Osteoblast (primary cell): ENCODE results near the gene PIH1D2. TPM values are rescaled to one million over a fixed set of nuclear protein-coding genes. Genes with fewer than 3 reads are reported as not detected.
A peak's percentile ranks its signal among the peaks of the same experiment; 100 is the strongest.

ENCODE experiments used
- DNase-seq: peaks from one replicate; pipeline ENCODE4 v3.0.0; 2011; ENCODE audit warnings: low spot score, mixed read lengths; ENCODE audit not compliant: insufficient read length; ENCODE audit errors: missing footprints
- H2AFZ ChIP-seq: 2 replicates; pipeline ENCODE4 v1.6.0; 2011; ENCODE audit warnings: mild to moderate bottlenecking, low read length
- H3K27ac ChIP-seq: 2 replicates; pipeline ENCODE4 v1.5.1; 2011; ENCODE audit warnings: mild to moderate bottlenecking, low read depth, low read length, moderate library complexity
- H3K27me3 ChIP-seq: 2 replicates; pipeline ENCODE4 v1.6.0; 2012; ENCODE audit warnings: mild to moderate bottlenecking, control low read depth, inconsistent platforms, low read length, moderate library complexity; ENCODE audit not compliant: insufficient read depth
- H3K36me3 ChIP-seq: 2 replicates; pipeline ENCODE4 v1.5.1; 2011; ENCODE audit warnings: mild to moderate bottlenecking, low read length, control low read depth, moderate library complexity; ENCODE audit not compliant: insufficient read depth
- H3K4me1 ChIP-seq: 2 replicates; pipeline ENCODE4 v1.5.1; 2011; ENCODE audit warnings: mild to moderate bottlenecking, low read length, control low read depth, moderate library complexity; ENCODE audit not compliant: insufficient read depth
- H3K4me2 ChIP-seq: 2 replicates; pipeline ENCODE4 v1.6.0; 2011; ENCODE audit warnings: mild to moderate bottlenecking, low read length; ENCODE audit not compliant: insufficient read depth
- H3K4me3 ChIP-seq: fragments of 200-600 bp; sonication (generic); 3 replicates; pipeline ENCODE4 v1.5.1; 2012; ENCODE audit warnings: mild to moderate bottlenecking, low read length, inconsistent platforms; ENCODE audit not compliant: insufficient read depth
- H3K79me2 ChIP-seq: 2 replicates; pipeline ENCODE4 v1.6.0; 2012; ENCODE audit warnings: mild to moderate bottlenecking, low read length, control low read depth, inconsistent platforms; ENCODE audit not compliant: insufficient read depth
- H3K9me3 ChIP-seq: 2 replicates; pipeline ENCODE4 v1.5.1; 2011; ENCODE audit warnings: low read depth, low read length, control low read depth
- H4K20me1 ChIP-seq: 2 replicates; pipeline ENCODE4 v1.6.0; 2012; ENCODE audit warnings: mild to moderate bottlenecking, low read length, control low read depth; ENCODE audit not compliant: insufficient read depth
- total RNA-seq: library from RNA; depleted of rRNA; stranded (reverse); fragments of >200 nt; gene quantifications from 2 replicates; pipeline ENCODE4 v1.2.3, GENCODE V29; 2012
- TF ChIP-seq, protein P1 (sequence below): IDR thresholded peaks from 2 replicates; pipeline ENCODE4 v1.5.1; 2011; ENCODE audit warnings: mild to moderate bottlenecking, low read depth, low read length, moderate library complexity; ENCODE audit errors: extremely low read depth

Gene PIH1D2
- total RNA-seq, 1 donor: 2.9 TPM

GRCh38 chr11:112118176-112118575, 44.4 kb upstream of the PIH1D2 start:
- Histone ChIP-seq H2AFZ (no peak overlapping the region), H3K79me2 (no peaks in the 10 kb centered on the region), H3K4me3 (no peak overlapping the region), H3K27me3 (no peaks in the 10 kb centered on the region), H3K27ac (no peak overlapping the region), H4K20me1 (no peaks in the 10 kb centered on the region), H3K4me1 (peaks cover 9% of the 10 kb centered on the region), H3K4me2 (no peak overlapping the region), H3K36me3 (no peaks in the 10 kb centered on the region), H3K9me3 (no peaks in the 10 kb centered on the region)
- TF ChIP-seq, protein P1, sequence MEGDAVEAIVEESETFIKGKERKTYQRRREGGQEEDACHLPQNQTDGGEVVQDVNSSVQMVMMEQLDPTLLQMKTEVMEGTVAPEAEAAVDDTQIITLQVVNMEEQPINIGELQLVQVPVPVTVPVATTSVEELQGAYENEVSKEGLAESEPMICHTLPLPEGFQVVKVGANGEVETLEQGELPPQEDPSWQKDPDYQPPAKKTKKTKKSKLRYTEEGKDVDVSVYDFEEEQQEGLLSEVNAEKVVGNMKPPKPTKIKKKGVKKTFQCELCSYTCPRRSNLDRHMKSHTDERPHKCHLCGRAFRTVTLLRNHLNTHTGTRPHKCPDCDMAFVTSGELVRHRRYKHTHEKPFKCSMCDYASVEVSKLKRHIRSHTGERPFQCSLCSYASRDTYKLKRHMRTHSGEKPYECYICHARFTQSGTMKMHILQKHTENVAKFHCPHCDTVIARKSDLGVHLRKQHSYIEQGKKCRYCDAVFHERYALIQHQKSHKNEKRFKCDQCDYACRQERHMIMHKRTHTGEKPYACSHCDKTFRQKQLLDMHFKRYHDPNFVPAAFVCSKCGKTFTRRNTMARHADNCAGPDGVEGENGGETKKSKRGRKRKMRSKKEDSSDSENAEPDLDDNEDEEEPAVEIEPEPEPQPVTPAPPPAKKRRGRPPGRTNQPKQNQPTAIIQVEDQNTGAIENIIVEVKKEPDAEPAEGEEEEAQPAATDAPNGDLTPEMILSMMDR: no peak
- DNase-seq: no peak

DNA sequence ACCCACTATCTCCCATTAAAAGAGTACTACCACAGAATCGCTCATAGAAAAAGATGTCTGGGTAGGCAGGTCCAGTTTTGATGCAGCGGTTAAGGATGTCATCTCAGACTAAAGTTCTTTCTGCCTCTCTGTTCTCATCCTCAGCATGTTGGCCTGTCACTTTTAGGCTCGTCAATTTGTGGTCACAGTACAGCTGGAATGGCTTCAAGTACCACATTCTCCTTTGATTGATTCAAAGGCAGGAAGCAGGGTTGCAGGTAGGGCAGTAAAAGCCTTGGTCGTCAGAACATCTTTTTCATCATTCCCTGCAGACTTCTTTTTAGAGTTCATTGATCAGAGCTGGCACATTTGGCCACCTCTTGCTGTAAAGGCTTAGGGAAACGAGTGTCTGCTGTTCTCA, 41.6 kb upstream of the PIH1D2 start:
- H3K4me1 ChIP-seq: peaks cover 6% of the 10 kb centered on the region

GRCh38 chr11:112114460-112114859, 40.6 kb upstream of the PIH1D2 start:
- Histone ChIP-seq H3K27me3 (no peaks in the 10 kb centered on the region), H3K4me1 (no peaks in the 10 kb centered on the region), H3K4me2 (no peak overlapping the region), H3K27ac (no peak overlapping the region), H3K79me2 (no peaks in the 10 kb centered on the region), H3K36me3 (no peaks in the 10 kb centered on the region), H2AFZ (no peak overlapping the region), H4K20me1 (no peaks in the 10 kb centered on the region), H3K9me3 (no peaks in the 10 kb centered on the region), H3K4me3 (no peak overlapping the region)
- no peak for DNase-seq
- TF ChIP-seq, protein P1: no peak

More for the DNA sequence above, 41.6 kb upstream of the PIH1D2 start:
- no peak overlapping the region for H3K4me2 ChIP-seq
- no peak overlapping the region for H3K27ac ChIP-seq
- H3K9me3 ChIP-seq: no peaks in the 10 kb centered on the region
- no peaks in the 10 kb centered on the region for H3K79me2 ChIP-seq
- no peak overlapping the region for H2AFZ ChIP-seq
- H3K27me3 ChIP-seq: no peaks in the 10 kb centered on the region
- DNase-seq: no peak
- H3K4me3 ChIP-seq: no peak overlapping the region
- H3K36me3 ChIP-seq: no peaks in the 10 kb centered on the region
- TF ChIP-seq, protein P1: no peak
- no peaks in the 10 kb centered on the region for H4K20me1 ChIP-seq

DNA sequence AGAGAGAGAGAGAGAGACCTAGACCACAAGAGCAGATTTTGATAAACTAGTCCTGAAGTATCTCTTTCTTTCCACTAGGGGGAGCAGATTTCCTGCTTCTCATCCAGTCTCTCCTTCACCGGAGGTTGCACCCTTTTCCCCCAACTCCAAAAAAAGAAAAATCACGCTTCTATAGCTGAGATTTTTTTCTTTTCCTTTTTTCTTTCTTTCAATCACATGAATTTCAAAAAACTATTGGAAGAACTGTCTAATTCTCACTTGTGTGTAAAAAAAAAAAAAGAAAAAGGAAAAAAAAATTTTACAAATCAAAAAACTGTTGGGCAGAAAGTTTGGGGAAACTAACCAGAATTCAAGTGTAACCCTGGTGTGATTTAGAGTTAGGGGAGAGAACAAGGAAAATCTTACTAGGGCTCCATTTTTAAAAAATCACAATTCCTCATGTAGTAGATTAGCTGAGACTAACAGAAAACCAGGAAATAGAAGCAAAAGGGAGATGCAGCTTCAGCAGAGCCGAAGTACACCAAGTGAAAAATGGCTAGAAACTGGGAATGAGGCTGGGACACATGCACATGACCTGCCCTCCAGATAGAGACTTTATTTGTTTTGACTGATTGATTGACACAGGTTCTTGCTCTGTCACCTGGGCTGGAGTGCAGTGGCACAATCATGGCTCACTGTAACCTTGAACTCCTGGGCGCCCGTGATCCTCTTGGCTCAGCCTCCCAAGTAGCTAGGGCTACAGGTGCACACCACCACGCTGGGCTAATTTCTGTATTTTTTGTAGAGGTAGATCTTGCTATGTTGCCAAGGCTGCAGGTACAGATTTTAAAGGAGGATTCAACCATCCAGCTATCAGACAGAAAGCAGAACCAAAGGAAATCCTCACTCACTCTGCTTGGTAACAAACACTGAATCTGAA, 40.0 kb upstream of the PIH1D2 start:
- TF ChIP-seq, protein P1: peak; percentile 57
- no peak overlapping the region for H3K4me3 ChIP-seq
- H3K27ac ChIP-seq: no peak overlapping the region
- no peaks in the 10 kb centered on the region for H3K36me3 ChIP-seq
- H2AFZ ChIP-seq: no peak overlapping the region
- H4K20me1 ChIP-seq: no peaks in the 10 kb centered on the region
- no peaks in the 10 kb centered on the region for H3K27me3 ChIP-seq
- H3K4me2 ChIP-seq: no peak overlapping the region
- H3K9me3 ChIP-seq: no peaks in the 10 kb centered on the region
- peak; percentile 70 for DNase-seq
- no peaks in the 10 kb centered on the region for H3K79me2 ChIP-seq
- no peaks in the 10 kb centered on the region for H3K4me1 ChIP-seq
